Measurements from ENCODE around the gene RTRAF.

DNA sequence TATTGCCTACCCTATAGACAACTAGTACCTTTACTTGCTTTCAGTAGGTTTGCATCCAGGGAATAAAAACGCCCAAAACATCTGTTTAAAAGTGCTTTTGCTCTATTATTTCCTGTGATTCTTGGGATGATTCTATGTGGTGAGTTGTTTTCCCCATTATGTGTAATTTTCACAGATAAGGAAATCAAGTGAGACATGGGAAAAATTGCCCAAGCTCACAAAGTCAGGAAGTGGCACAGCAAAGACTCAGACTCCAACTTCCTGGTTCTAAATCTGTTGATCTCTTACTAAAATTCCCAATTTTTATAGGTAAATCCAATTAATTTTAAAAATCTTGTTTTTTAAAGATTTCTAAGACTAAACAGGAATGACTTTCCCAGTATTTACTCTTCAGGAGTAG is 40.5 kb downstream of the RTRAF start:
- TF ChIP-seq, protein P1, sequence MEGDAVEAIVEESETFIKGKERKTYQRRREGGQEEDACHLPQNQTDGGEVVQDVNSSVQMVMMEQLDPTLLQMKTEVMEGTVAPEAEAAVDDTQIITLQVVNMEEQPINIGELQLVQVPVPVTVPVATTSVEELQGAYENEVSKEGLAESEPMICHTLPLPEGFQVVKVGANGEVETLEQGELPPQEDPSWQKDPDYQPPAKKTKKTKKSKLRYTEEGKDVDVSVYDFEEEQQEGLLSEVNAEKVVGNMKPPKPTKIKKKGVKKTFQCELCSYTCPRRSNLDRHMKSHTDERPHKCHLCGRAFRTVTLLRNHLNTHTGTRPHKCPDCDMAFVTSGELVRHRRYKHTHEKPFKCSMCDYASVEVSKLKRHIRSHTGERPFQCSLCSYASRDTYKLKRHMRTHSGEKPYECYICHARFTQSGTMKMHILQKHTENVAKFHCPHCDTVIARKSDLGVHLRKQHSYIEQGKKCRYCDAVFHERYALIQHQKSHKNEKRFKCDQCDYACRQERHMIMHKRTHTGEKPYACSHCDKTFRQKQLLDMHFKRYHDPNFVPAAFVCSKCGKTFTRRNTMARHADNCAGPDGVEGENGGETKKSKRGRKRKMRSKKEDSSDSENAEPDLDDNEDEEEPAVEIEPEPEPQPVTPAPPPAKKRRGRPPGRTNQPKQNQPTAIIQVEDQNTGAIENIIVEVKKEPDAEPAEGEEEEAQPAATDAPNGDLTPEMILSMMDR (IDR thresholded peaks at IDR 0.05), result no peak
- TF ChIP-seq ZFX (IDR thresholded peaks at IDR 0.05; ENCODE audit: borderline replicate concordance), result no peak
